CD4-positive, alpha-beta T cell (primary cell): Measurements from ENCODE around the gene SEC14L2. TPM values are rescaled to one million over a fixed set of nuclear protein-coding genes. Genes with fewer than 3 reads are reported as not detected.

Source experiments
- ATAC-seq: fragments of 200-7000 bp; cut with Tn5 transposase; one replicate; pipeline ENCODE4 v1.10.0; 2022; ENCODE audit warnings: mild to moderate bottlenecking; ENCODE audit not compliant: poor library complexity
- CTCF ChIA-PET: fragments of 350-600 bp; sonication (Branson Sonifier 250); formaldehyde crosslinking; loops from one replicate; lab custom pipeline; 2021; ENCODE audit warnings: antibody characterized with exemption, inconsistent platforms; lab: Charles Lee
- POLR2A ChIA-PET: fragments of 350-600 bp; sonication (Branson Sonifier 250); formaldehyde crosslinking; loops from one replicate; lab custom pipeline; 2021; ENCODE audit warnings: antibody characterized with exemption, inconsistent platforms; lab: Charles Lee
- DNase-seq, 14 experiments: peaks; one replicate each; pipeline ENCODE4 v3.0.0-alpha.2; 2013 to 2020; ENCODE audit warnings: mixed read lengths in 2 of 14
- H3K27ac ChIP-seq, 2 donors: one replicate each; pipeline versions ENCODE4 v1.5.1 to v1.7.0; 2013; ENCODE audit warnings: low read length in 2 of 2, low read depth in 1 of 2, mild to moderate bottlenecking in 1 of 2
- H3K27me3 ChIP-seq, 2 experiments: 1 replicate in 1 of 2; 2 replicates in 1 of 2; pipeline versions ENCODE4 v1.6.1 to v1.7.0; 2013; ENCODE audit warnings: low read length in 2 of 2, control low read depth in 1 of 2, mild to moderate bottlenecking in 1 of 2, moderate library complexity in 1 of 2; ENCODE audit not compliant: insufficient read depth in 2 of 2, control insufficient read depth in 1 of 2
- H3K36me3 ChIP-seq: one replicate; pipeline ENCODE4 v1.6.1; 2013; ENCODE audit warnings: low read length, control low read depth; ENCODE audit not compliant: insufficient read depth
- H3K4me1 ChIP-seq: one replicate; pipeline ENCODE4 v1.6.1; 2013; ENCODE audit warnings: low read length, control low read depth; ENCODE audit not compliant: insufficient read depth
- H3K4me3 ChIP-seq: one replicate; pipeline ENCODE4 v1.5.1; 2013; ENCODE audit warnings: mild to moderate bottlenecking, low read length, moderate library complexity
- H3K9me3 ChIP-seq, 2 experiments: 1 replicate in 1 of 2; 2 replicates in 1 of 2; pipeline versions ENCODE4 v1.6.1 to v1.7.0; 2013; ENCODE audit warnings: low read length in 2 of 2, mild to moderate bottlenecking in 2 of 2, control low read depth in 1 of 2, moderate library complexity in 1 of 2; ENCODE audit not compliant: control insufficient read depth in 1 of 2, insufficient read depth in 1 of 2
- H3K27ac Mint-ChIP-seq: one replicate; pipeline ENCODE4 v1.8.0; 2020; ENCODE audit warnings: mixed read lengths
- H3K27me3 Mint-ChIP-seq: one replicate; pipeline ENCODE4 v1.8.0; 2021; ENCODE audit warnings: mixed read lengths
- H3K36me3 Mint-ChIP-seq: one replicate; pipeline ENCODE4 v1.8.0; 2021; ENCODE audit warnings: low read depth, mixed read lengths
- H3K4me1 Mint-ChIP-seq: one replicate; pipeline ENCODE4 v1.8.0; 2021; ENCODE audit warnings: low read depth, mixed read lengths
- H3K4me3 Mint-ChIP-seq: one replicate; pipeline ENCODE4 v1.8.0; 2020; ENCODE audit warnings: mild to moderate bottlenecking, mixed read lengths
- H3K9me3 Mint-ChIP-seq: one replicate; pipeline ENCODE4 v1.8.0; 2020; ENCODE audit warnings: mixed read lengths
- intact Hi-C, 2 experiments: fragments of 100-400 bp; cut with DNase I in 1 of 2; cut with micrococcal nuclease in 1 of 2; formaldehyde crosslinking; loops; one replicate each; pipeline versions ENCODE4 v1.15.1 to v1.9.0; 2023 to 2025; cut with DNase I, micrococcal nuclease
- total RNA-seq, 174 experiments: library from RNA in 2 of 174; stranded (reverse) in 2 of 174; gene quantifications; one replicate each; pipeline ENCODE4 v1.2.3 and lab custom pipeline; 2021 to 2026
- TF ChIP-seq, protein P1 (sequence below): fragments of 200-600 bp; IDR thresholded peaks from one replicate; pipeline ENCODE4 v1.8.0; 2022; ENCODE audit warnings: antibody characterized with exemption, mild to moderate bottlenecking

The SEC14L2 gene
- total RNA-seq, 2 experiments from 2014 or later, result 74.6 to 79.8 TPM

DNA sequence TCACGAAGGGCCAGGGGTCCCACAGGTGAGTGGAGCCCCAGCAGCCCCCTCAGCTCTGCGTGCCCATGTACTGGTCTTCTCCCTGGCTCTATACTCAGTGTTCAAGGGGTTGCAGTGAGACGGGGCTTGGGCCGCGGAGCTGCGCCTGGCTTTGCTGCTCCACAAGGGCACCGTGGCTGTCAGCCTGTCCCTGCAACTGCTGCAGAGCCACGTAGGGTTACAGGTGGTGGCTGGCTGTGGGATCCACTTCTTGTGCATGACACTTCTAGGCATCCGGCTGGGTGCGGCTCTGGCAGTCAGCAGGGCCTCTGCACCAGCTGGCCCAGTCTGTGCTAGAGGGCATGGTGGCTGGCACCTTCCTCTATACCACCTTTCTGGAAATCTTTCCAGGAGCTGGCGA is 43.0 kb downstream of the SEC14L2 start:
- Mint-ChIP-seq H3K36me3 (peaks cover 4% of the 10 kb centered on the region), H3K4me1 (peaks cover 32% of the 10 kb centered on the region), H3K4me3 (no peak overlapping the region), H3K9me3 (peaks cover 12% of the 10 kb centered on the region), H3K27ac (no peak overlapping the region), H3K27me3 (peaks cover 51% of the 10 kb centered on the region)
- ATAC-seq (no peak), DNase-seq (no peak)
- ChIA-PET POLR2A (no interaction called here), CTCF (no interaction called here)
- H3K27me3 ChIP-seq, result peaks cover 13 to 28% of the 10 kb centered on the region in 2 experiments
- H3K9me3 ChIP-seq, result peaks cover 5 to 33% of the 10 kb centered on the region in 2 experiments
- peaks cover 34% of the 10 kb centered on the region for H3K4me1 ChIP-seq
- no peak overlapping the region for H3K4me3 ChIP-seq
- TF ChIP-seq, protein P1, sequence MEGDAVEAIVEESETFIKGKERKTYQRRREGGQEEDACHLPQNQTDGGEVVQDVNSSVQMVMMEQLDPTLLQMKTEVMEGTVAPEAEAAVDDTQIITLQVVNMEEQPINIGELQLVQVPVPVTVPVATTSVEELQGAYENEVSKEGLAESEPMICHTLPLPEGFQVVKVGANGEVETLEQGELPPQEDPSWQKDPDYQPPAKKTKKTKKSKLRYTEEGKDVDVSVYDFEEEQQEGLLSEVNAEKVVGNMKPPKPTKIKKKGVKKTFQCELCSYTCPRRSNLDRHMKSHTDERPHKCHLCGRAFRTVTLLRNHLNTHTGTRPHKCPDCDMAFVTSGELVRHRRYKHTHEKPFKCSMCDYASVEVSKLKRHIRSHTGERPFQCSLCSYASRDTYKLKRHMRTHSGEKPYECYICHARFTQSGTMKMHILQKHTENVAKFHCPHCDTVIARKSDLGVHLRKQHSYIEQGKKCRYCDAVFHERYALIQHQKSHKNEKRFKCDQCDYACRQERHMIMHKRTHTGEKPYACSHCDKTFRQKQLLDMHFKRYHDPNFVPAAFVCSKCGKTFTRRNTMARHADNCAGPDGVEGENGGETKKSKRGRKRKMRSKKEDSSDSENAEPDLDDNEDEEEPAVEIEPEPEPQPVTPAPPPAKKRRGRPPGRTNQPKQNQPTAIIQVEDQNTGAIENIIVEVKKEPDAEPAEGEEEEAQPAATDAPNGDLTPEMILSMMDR, result no peak
- H3K36me3 ChIP-seq, result no peaks in the 10 kb centered on the region
- no peak overlapping the region for H3K27ac ChIP-seq
- intact Hi-C loops, result loop anchor here in 1 of 2 experiments (5.0 kb wide), 1 partner anchor 133 kb away; no protein-coding TSS in a partner anchor

DNA sequence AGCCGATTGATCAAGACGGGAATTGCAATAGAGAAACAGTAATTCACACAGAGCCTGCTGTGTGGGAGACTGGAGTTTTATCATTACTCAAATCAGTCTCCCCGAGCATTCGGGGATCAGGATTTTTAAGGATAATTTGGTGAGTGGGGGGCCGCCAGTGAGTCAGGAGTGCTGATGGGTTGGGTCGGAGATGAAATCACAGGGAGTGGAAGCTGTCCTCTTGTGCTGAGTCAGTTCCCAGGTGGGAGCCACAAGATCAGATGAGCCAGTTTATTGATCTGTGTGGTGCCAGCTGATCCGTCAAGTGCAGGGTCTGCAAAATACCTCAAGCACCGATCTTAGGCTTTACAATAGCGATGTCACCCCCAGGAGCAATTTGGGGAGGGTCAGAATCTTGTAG is 44.3 kb downstream of the SEC14L2 start:
- H3K4me1 Mint-ChIP-seq, result peaks cover 23% of the 10 kb centered on the region
- peaks cover 0 to 21% of the 10 kb centered on the region in 2 experiments for H3K9me3 ChIP-seq
- no peak for DNase-seq
- H3K27ac ChIP-seq, result no peak overlapping the region
- TF ChIP-seq, protein P1, result no peak
- no peak overlapping the region for H3K4me3 Mint-ChIP-seq
- intact Hi-C loops, result no loop called here
- CTCF ChIA-PET, result interaction anchor here (1.3 kb wide), 1 partner anchor 17 kb away, joined by 5 read pairs; no protein-coding TSS in a partner anchor
- peaks cover 4% of the 10 kb centered on the region for H3K36me3 Mint-ChIP-seq
- peaks cover 8% of the 10 kb centered on the region for H3K9me3 Mint-ChIP-seq
- POLR2A ChIA-PET, result no interaction called here
- no peaks in the 10 kb centered on the region for H3K36me3 ChIP-seq
- H3K27ac Mint-ChIP-seq, result no peak overlapping the region
- no peak for ATAC-seq
- H3K4me3 ChIP-seq, result no peak overlapping the region
- H3K27me3 ChIP-seq, result peaks cover 17 to 32% of the 10 kb centered on the region in 2 experiments
- peaks cover 64% of the 10 kb centered on the region for H3K27me3 Mint-ChIP-seq
- peaks cover 25% of the 10 kb centered on the region for H3K4me1 ChIP-seq

DNA sequence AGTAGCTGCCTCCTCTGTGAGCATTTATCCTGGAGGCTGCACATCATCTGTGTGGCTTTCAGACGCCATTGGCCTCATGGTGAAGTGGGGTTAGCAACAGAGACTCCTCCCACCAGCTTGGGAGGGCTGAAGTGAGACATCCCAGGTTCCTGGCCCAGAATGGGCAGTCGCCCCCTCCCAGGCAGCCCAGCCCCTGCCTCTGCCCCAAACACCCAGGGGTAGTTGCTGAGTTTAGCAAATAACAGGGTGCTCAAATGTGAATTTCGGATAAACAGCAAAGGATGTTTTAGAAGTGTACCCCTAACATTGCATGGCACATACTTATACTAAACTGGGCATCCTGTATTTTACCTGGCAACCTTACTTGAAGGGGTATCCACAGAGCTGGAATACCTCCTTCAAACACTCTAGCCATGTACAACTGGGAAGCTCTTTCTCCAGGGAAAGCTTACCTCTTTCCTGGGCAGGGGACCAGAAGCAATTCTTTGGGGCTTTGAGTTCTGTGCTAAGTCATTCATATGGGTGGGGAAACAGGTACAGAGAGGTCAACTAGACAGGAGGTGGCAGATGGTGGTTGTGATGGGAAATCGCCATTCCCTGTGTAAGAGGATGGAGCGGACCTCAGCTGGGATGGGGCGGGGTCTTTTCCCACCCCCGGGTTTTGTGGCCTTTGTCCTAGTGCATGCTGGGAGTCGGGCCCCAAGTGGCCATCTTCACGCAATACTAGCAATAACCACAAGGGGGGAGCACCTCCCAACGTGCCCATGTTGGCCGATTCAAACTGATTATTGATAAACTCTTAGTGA is 48.0 kb downstream of the SEC14L2 start:
- CTCF ChIA-PET, result interaction anchor here (0.9 to 2.2 kb wide), 5 partner anchors 8 to 157 kb away, joined by 3 to 6 read pairs (median 4); no protein-coding TSS in a partner anchor
- Histone ChIP-seq H3K36me3 (no peaks in the 10 kb centered on the region), H3K4me3 (no peak overlapping the region), H3K9me3 (peaks cover 0 to 15% of the 10 kb centered on the region in 2 experiments), H3K4me1 (peaks cover 18% of the 10 kb centered on the region), H3K27ac (no peak overlapping the region), H3K27me3 (peaks cover 17 to 19% of the 10 kb centered on the region in 2 experiments)
- intact Hi-C loops, result loop anchor here in 1 of 2 experiments (5.0 kb wide), 1 partner anchor 42 kb away; no protein-coding TSS in a partner anchor
- no peak overlapping the region for H3K4me3 Mint-ChIP-seq
- H3K27ac Mint-ChIP-seq, result no peak overlapping the region
- peaks cover 4% of the 10 kb centered on the region for H3K36me3 Mint-ChIP-seq
- peaks cover 16% of the 10 kb centered on the region for H3K4me1 Mint-ChIP-seq
- POLR2A ChIA-PET, result no interaction called here
- peaks cover 72% of the 10 kb centered on the region for H3K27me3 Mint-ChIP-seq
- ATAC-seq (peak; percentile 63), DNase-seq (peak in 8 of 14 experiments; percentile 19 to 75 (median 44))
- H3K9me3 Mint-ChIP-seq, result peaks cover 6% of the 10 kb centered on the region
- TF ChIP-seq, protein P1, result peak; percentile 68
